OCI-LY3 (cell line): ENCODE measurements around the gene SORCS1.
A peak's percentile ranks its signal among the peaks of the same experiment; 100 is the strongest.

ENCODE experiments used
- H2AFZ ChIP-seq: fragments of 200-600, 300-600 bp; shearing (Covaris generic); 2 replicates; pipeline ENCODE4 v1.6.0; 2014; ENCODE audit warnings: antibody characterized with exemption, low read depth, low read length
- H3K27ac ChIP-seq: fragments of 200-600, 300-600 bp; sonication (generic); 2 replicates; pipeline ENCODE4 v1.5.1; 2014; ENCODE audit warnings: mild to moderate bottlenecking, low read length, moderate library complexity, mixed read lengths
- H3K27me3 ChIP-seq: fragments of 200-600, 300-600 bp; sonication (generic); 2 replicates; pipeline ENCODE4 v1.6.1; 2014; ENCODE audit warnings: low read depth, low read length, mixed read lengths
- H3K36me3 ChIP-seq: fragments of 200-600, 300-600 bp; sonication (generic); replicated peaks from 2 replicates; pipeline ENCODE3; 2014; ENCODE audit warnings: low read depth, low read length, mixed read lengths
- H3K4me1 ChIP-seq: fragments of 300-600, 200-600 bp; sonication (generic); 2 replicates; pipeline ENCODE4 v1.6.1; 2014; ENCODE audit warnings: low read length, mixed read lengths
- H3K4me2 ChIP-seq: fragments of 200-600, 300-600 bp; sonication (generic); 2 replicates; pipeline ENCODE4 v1.6.1; 2014; ENCODE audit warnings: low read length, mixed read lengths
- H3K4me3 ChIP-seq: fragments of 300-600, 200-600 bp; sonication (generic); 2 replicates; pipeline ENCODE4 v1.5.1; 2014; ENCODE audit warnings: antibody characterized with exemption, mild to moderate bottlenecking, low read length, moderate library complexity
- H3K79me2 ChIP-seq: fragments of 300-600, 200-600 bp; shearing (Covaris generic); 2 replicates; pipeline ENCODE4 v1.6.1; 2014; ENCODE audit warnings: mild to moderate bottlenecking, low read length, mixed read lengths
- H3K9ac ChIP-seq: fragments of 300-600, 200-600 bp; shearing (Covaris generic); 2 replicates; pipeline ENCODE4 v1.6.0; 2014; ENCODE audit warnings: mild to moderate bottlenecking, low read length, moderate library complexity
- H3K9me3 ChIP-seq: fragments of 200-600, 300-600 bp; shearing (Covaris generic); 2 replicates; pipeline ENCODE4 v1.6.1; 2014; ENCODE audit warnings: low read length, mixed read lengths; ENCODE audit not compliant: insufficient read depth
- H4K20me1 ChIP-seq: fragments of 200-600, 300-600 bp; sonication (generic); 2 replicates; pipeline ENCODE4 v1.6.1; 2016; ENCODE audit warnings: low read length, mixed read lengths; ENCODE audit not compliant: insufficient read depth
- CTCF ChIP-seq: fragments of 200-600, 300-600 bp; sonication (generic); IDR thresholded peaks from 2 replicates; pipeline ENCODE4 v1.5.1; 2014; ENCODE audit warnings: antibody characterized with exemption, low read length, low read depth
- EZH2phosphoT487 ChIP-seq: fragments of 200-600 bp; shearing (Covaris generic); IDR thresholded peaks from 2 replicates; pipeline ENCODE4 v1.6.1; 2018; ENCODE audit warnings: antibody characterized with exemption, mixed run types, low read depth

Gene SORCS1

GRCh38 chr10:106857213-106857612 is 307.3 kb downstream of the SORCS1 start:
- peak overlapping the region; percentile 67 for H3K27ac ChIP-seq
- H3K9ac ChIP-seq = peak overlapping the region; percentile 51; the same call in 1 of the 2 replicates
- no peaks in the 10 kb centered on the region for H4K20me1 ChIP-seq
- H3K4me3 ChIP-seq = peak overlapping the region; percentile 75
- no peaks in the 10 kb centered on the region for H3K27me3 ChIP-seq
- no peaks in the 10 kb centered on the region for H3K36me3 ChIP-seq
- H3K79me2 ChIP-seq = no peaks in the 10 kb centered on the region
- H3K4me2 ChIP-seq = peak overlapping the region; percentile 98
- H3K9me3 ChIP-seq = peaks cover 7% of the 10 kb centered on the region; the same call in 1 of the 2 replicates
- peaks cover 27% of the 10 kb centered on the region for H3K4me1 ChIP-seq
- TF ChIP-seq CTCF (no peak), EZH2phosphoT487 (no peak)
- no peak overlapping the region for H2AFZ ChIP-seq

- H3K79me2 ChIP-seq = no peaks in the 10 kb centered on the region
- H3K9me3 ChIP-seq = no peaks in the 10 kb centered on the region
- H2AFZ ChIP-seq = no peak overlapping the region
- peaks cover 11% of the 10 kb centered on the region for H3K27me3 ChIP-seq
- no peak overlapping the region for H3K4me3 ChIP-seq
- peak overlapping the region; percentile 48 for H3K4me2 ChIP-seq
- H3K4me1 ChIP-seq = peaks cover 15% of the 10 kb centered on the region
- no peaks in the 10 kb centered on the region for H3K36me3 ChIP-seq
- no peak overlapping the region for H3K9ac ChIP-seq
- H4K20me1 ChIP-seq = no peaks in the 10 kb centered on the region; the same call in 1 of the 2 replicates
- no peak overlapping the region for H3K27ac ChIP-seq
- TF ChIP-seq CTCF (no peak), EZH2phosphoT487 (0 out of 2 replicates have a peak, but pooled peaks have one; percentile 43)
Observed at GRCh38 chr10:106836933-106837663, 327.4 kb downstream of the SORCS1 start.

DNA sequence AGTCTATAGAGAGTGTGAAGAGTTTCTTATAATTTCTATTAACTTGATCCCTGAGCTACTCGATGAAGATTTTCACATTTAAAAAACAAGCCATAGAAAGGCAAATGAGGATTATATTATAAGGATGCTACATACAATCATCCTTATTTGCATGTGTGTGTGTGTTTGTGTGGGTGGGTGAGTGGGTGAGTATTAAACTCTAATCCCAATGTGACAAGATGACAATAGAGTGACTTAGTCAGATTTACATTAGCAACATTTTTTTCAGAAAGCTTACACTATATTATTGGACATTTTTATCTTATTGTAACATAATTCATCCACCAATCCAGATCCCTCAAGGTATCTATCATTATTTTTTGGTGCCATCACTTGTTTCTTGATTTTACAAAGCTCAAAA is 331.7 kb downstream of the SORCS1 start:
- H2AFZ ChIP-seq = no peak overlapping the region
- no peak overlapping the region for H3K4me3 ChIP-seq
- no peak for TF ChIP-seq CTCF
- no peak for TF ChIP-seq EZH2phosphoT487
- H3K9ac ChIP-seq = no peak overlapping the region
- H4K20me1 ChIP-seq = no peaks in the 10 kb centered on the region; the same call in 1 of the 2 replicates
- H3K36me3 ChIP-seq = no peaks in the 10 kb centered on the region
- no peak overlapping the region for H3K4me2 ChIP-seq
- peaks cover 15% of the 10 kb centered on the region for H3K4me1 ChIP-seq
- H3K27me3 ChIP-seq = peaks cover 22% of the 10 kb centered on the region
- H3K27ac ChIP-seq = no peak overlapping the region
- no peaks in the 10 kb centered on the region for H3K9me3 ChIP-seq
- H3K79me2 ChIP-seq = no peaks in the 10 kb centered on the region

GRCh38 chr10:106830471-106830870 is 334.0 kb downstream of the SORCS1 start:
- no peaks in the 10 kb centered on the region for H3K9me3 ChIP-seq
- H3K27me3 ChIP-seq = peaks cover 23% of the 10 kb centered on the region
- TF ChIP-seq EZH2phosphoT487 = no peak
- no peak for TF ChIP-seq CTCF
- no peaks in the 10 kb centered on the region for H3K79me2 ChIP-seq
- no peaks in the 10 kb centered on the region for H3K4me1 ChIP-seq
- no peak overlapping the region for H2AFZ ChIP-seq
- no peak overlapping the region for H3K4me3 ChIP-seq
- H3K27ac ChIP-seq = no peak overlapping the region
- H3K4me2 ChIP-seq = no peak overlapping the region
- no peaks in the 10 kb centered on the region for H4K20me1 ChIP-seq
- no peak overlapping the region for H3K9ac ChIP-seq
- no peaks in the 10 kb centered on the region for H3K36me3 ChIP-seq
